ENCODE measurements around the gene TBC1D8.

TBC1D8 gene

DNA sequence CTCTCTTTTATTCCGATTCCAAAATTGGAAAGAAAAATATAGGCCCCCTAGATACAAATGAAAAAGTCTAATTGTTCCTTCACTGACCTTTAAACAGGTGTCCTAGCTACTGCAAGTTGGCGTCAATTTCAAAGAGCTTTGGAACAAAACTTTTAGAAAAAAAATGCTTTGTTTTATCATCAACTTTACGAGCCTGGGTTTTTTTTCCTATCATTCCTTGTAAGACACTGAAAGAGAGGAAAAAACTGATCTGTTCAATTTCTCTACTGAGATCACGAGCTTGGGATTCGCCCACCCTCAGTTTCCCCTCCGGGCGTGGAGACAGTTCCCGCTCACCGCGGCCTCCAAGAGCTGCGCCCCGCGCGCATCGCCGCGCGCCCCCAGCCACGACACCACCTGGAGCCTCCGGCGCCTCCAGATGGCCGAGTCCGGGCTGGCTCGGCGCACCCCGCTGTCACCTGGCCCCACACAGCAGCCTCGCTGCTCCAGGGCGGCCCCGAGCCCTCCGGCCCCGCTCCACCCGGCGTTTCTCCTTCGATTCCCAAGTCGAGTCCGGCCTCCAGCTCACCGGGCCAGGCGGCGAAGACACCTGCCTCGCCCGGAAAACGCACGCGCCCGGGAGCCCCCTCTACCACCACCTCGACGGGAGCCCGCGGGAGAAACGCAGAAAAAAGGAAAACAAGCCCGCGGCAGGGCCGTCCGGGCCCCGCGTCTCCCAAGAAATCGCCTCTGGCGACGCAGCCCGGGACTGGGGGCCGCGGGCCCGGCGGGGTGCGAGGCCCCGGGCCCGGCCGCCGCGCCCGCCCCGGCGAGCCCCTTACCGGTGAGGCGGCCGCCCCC is 656 bp downstream of the TBC1D8 start:
- Mint-ChIP-seq H3K4me1 (ENCODE audit: low read depth) (peaks cover 25% of the 10 kb centered on the region), H3K27me3 (peaks cover 52% of the 10 kb centered on the region)

DNA sequence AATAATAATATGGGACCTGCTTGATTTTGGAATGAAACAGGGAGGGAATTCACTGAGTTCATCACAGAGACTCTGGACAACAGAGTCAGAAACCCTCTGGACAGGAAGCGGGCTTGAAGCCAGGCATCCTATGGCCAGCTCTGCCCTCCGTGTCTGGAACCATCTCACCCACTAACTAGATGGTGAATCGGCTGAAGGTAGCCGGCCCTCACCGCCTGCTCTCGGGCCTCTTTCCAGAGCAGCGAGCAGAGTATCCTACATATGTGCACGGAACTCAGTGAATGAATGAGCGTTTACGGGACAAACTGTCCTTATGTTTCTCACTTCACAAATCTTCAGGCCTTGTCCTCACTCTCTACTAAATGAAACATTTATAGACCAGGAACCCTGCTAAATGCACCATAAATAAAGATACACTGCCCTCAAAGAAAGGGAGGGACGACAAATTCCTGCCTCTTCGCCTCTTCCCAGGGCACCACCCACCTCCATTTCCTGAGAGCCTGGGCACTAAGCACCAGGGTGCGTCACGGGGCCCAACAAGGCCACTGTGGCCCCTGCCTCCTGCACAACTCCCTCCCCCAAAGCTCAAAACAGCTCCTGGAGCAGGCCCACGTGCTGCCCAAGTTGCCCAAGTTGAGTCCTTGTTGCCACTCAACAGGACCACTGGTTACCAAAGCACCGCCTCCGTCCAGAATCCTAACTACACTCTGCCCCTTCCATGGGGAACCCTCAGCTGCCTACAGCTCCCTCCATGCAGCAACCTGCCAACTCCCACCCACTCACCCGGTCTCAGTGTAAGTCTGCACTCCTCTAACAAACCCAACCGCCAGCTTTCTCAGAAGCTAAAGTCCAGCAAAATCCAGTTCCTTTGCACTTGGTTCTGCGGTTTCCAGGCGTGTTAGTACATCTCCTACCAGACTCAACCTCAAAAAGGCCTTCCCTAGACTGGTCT is 1.7 kb downstream of the TBC1D8 start:
- H3K4me1 Mint-ChIP-seq (ENCODE audit: low read depth), result peaks cover 25% of the 10 kb centered on the region
- H3K36me3 Mint-ChIP-seq (ENCODE audit: low read depth), result no peaks in the 10 kb centered on the region
- peak overlapping the region; percentile 72 for H3K4me3 Mint-ChIP-seq
- peak overlapping the region; percentile 23 for H3K27ac Mint-ChIP-seq
- H3K9me3 Mint-ChIP-seq, result no peaks in the 10 kb centered on the region
- peaks cover 59% of the 10 kb centered on the region for H3K27me3 Mint-ChIP-seq

More for the DNA sequence above, 656 bp downstream of the TBC1D8 start:
- Mint-ChIP-seq H3K9me3 (no peaks in the 10 kb centered on the region), H3K36me3 (ENCODE audit: low read depth) (no peaks in the 10 kb centered on the region), H3K27ac (no peak overlapping the region), H3K4me3 (peak overlapping the region; percentile 72)

DNA sequence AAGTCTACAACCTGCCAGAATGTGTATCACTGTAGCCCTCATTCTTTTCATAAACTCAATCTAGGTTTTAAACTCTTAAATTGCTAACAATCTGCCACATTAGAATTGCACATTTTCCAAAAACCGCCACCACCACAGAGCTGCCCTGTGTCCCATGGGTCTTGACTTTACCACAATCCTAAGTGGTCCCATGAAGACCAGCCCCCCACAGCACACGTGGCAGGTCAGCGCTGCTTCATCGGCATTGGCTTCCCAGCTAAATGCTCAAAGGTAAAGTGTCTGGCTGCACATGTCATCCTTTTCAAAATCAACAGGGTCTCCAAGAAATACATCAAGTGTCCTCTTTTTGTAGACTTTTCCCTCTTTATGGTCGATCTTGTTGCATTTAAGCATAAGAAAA is 2.4 kb downstream of the TBC1D8 start:
- no peak overlapping the region for H3K4me3 Mint-ChIP-seq

DNA sequence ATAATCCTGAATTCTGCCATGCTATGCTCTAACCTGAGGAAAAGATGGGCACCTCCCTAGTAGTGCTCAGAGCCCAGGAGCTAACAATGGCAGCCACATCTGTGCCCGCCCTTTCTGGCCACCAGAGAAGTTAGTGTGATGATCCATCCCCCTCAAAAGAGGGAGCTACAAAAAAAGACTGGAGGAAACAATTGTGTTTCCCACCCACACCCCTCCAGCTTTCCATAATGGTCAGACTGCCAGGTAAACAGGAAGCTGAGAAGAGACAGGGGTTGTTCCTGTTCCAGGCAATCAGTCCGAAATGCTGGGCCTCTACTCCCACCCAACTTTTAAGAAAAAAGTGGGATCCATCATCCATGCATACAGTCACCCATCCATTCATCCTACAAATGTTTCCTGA is 3.2 kb downstream of the TBC1D8 start:
- no peaks in the 10 kb centered on the region for H3K36me3 Mint-ChIP-seq (ENCODE audit: low read depth)
- no peak overlapping the region for H3K27ac Mint-ChIP-seq
- peaks cover 62% of the 10 kb centered on the region for H3K27me3 Mint-ChIP-seq
- no peaks in the 10 kb centered on the region for H3K9me3 Mint-ChIP-seq
- peaks cover 25% of the 10 kb centered on the region for H3K4me1 Mint-ChIP-seq (ENCODE audit: low read depth)
- no peak overlapping the region for H3K4me3 Mint-ChIP-seq

More for the DNA sequence above, 2.4 kb downstream of the TBC1D8 start:
- no peak overlapping the region for H3K27ac Mint-ChIP-seq
- H3K4me1 Mint-ChIP-seq (ENCODE audit: low read depth), result peaks cover 25% of the 10 kb centered on the region
- no peaks in the 10 kb centered on the region for H3K36me3 Mint-ChIP-seq (ENCODE audit: low read depth)
- H3K9me3 Mint-ChIP-seq, result no peaks in the 10 kb centered on the region
- H3K27me3 Mint-ChIP-seq, result peaks cover 64% of the 10 kb centered on the region

DNA sequence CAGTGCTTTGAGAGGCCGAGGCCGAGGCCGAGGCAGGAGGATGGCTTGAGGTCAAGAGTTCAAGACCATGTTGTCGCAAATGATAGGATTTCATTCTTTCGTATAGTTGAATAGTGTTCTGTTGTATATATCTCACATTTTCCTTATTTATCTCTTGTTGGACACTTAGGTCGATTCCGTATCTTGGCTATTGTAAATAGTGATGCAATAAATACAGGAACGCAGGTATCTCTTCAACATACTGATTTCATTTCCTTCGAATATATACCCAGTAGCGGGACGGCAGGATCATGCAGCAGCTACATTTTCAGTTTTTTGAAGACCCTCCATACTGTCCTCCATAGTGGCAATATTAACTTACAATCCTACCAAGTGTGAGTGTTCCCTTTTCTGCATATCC is 4.1 kb downstream of the TBC1D8 start:
- Mint-ChIP-seq H3K4me1 (ENCODE audit: low read depth) (peaks cover 18% of the 10 kb centered on the region), H3K9me3 (no peaks in the 10 kb centered on the region), H3K4me3 (no peak overlapping the region), H3K27ac (no peak overlapping the region), H3K27me3 (peaks cover 60% of the 10 kb centered on the region), H3K36me3 (ENCODE audit: low read depth) (no peaks in the 10 kb centered on the region)

DNA sequence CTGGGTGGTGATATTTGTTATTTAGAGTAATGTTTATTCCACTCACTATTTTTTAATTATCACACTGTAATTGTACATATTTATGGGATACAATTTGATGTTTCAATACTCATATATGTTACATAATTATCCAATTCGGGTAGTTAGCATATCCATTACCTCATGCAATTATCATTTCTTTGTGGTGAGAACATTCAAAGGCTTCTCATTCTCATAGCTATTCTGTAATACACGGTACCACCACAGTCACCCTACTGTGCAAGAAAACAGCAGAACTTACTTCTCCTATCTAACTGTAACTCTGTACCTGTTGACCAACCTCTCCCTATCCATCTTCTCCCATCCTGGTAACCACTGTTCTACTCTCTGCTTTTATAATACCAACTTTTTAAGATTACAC is 4.6 kb downstream of the TBC1D8 start:
- Mint-ChIP-seq H3K4me1 (ENCODE audit: low read depth) (peaks cover 13% of the 10 kb centered on the region), H3K27ac (no peak overlapping the region), H3K36me3 (ENCODE audit: low read depth) (no peaks in the 10 kb centered on the region), H3K4me3 (no peak overlapping the region), H3K9me3 (no peaks in the 10 kb centered on the region), H3K27me3 (peaks cover 57% of the 10 kb centered on the region)

DNA sequence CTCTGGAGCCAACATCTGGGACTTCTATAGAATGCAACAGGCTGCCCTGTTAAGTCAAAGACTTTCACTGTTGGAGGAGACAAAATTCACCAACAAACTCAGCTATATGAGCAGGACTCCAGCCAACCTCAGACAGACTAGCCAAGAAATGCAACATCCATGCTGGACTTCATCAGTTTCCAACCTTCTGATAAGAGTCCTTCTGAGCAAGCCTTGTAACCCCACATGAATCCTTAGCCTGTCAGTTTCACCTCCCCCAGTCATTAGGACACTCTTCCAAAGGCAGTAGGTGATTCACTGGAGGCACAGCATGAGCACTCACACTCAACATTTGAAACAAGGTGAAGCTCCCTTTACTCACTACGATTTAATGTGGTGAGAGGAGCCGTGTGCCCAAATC is 5.8 kb downstream of the TBC1D8 start:
- no peaks in the 10 kb centered on the region for H3K36me3 Mint-ChIP-seq (ENCODE audit: low read depth)
- peaks cover 63% of the 10 kb centered on the region for H3K27me3 Mint-ChIP-seq
- H3K4me1 Mint-ChIP-seq (ENCODE audit: low read depth), result peaks cover 11% of the 10 kb centered on the region
- H3K27ac Mint-ChIP-seq, result no peak overlapping the region
- no peak overlapping the region for H3K4me3 Mint-ChIP-seq
- H3K9me3 Mint-ChIP-seq, result no peaks in the 10 kb centered on the region

DNA sequence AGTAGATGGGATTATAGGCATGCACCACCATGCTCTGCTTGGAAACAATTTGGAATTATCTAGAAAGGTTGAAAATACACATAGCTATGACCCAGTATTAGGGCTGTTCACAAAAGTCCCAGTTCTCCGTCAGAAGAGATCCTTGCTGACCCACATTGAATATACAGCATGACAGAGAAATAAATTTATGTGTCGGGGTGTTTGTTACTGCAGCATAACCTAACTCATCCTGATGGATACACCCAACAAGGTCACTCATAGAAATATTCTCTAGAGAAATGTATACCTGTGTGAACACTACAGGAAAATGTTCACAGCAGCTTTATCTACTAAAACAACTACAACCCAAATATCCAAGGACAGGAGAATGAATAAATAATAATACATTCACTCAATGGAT is 9.0 kb downstream of the TBC1D8 start:
- H3K4me3 Mint-ChIP-seq, result no peak overlapping the region
- H3K4me1 Mint-ChIP-seq (ENCODE audit: low read depth), result no peaks in the 10 kb centered on the region
- no peak overlapping the region for H3K27ac Mint-ChIP-seq
- H3K27me3 Mint-ChIP-seq, result peaks cover 52% of the 10 kb centered on the region
- H3K36me3 Mint-ChIP-seq (ENCODE audit: low read depth), result no peaks in the 10 kb centered on the region
- no peaks in the 10 kb centered on the region for H3K9me3 Mint-ChIP-seq

DNA sequence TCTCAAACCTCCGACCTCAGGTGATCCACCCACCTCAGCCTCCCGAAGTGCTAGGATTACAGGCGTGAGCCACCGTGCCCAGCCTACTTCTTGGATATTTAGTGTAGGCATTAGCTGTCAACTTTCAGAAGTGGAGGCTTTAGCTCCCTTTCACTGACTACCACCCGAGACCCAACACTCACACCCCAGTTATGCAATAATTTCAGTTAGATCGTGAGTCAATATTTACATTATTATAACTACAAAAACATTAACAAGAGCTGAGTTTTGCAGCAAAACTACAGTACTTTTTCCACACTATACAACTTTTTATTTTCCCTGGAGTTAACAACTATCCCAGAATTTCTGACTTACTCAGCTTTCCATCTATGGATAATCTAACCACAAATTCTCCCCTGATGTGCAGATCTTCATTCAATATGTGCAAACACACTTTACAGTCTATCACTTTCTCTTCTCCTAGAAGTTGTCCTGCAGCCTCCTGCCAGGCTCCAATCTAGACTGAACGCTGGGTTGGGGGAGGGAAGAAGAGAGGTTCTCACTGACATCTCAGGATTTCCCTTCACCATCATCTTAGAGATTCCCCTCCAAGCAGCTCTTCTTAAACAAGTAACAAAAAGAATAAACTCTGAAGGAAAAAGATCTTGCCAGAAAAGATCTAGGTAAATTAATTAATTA is 10.1 kb downstream of the TBC1D8 start:
- H3K4me3 Mint-ChIP-seq, result no peak overlapping the region
- H3K27ac Mint-ChIP-seq, result no peak overlapping the region
- H3K9me3 Mint-ChIP-seq, result no peaks in the 10 kb centered on the region
- peaks cover 47% of the 10 kb centered on the region for H3K27me3 Mint-ChIP-seq
- H3K36me3 Mint-ChIP-seq (ENCODE audit: low read depth), result no peaks in the 10 kb centered on the region
- no peaks in the 10 kb centered on the region for H3K4me1 Mint-ChIP-seq (ENCODE audit: low read depth)

DNA sequence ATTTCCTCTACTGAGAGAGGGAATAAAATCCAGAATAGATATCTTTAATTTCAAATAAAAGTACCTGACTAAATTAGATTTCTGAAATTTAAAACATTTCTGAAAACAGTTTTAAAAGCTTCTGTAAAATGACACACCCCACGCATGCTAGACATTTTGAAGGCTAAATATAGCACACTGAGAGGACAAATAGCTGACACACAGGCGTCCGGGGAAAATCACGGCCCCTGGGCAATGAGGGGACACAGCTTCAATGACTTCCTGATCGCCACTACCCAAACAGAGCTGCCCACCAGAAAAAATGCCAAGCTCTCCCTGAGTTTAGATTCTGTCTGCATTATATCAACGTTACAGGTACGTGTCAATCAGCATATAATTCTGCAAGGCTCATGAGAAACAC is 10.9 kb downstream of the TBC1D8 start:
- peaks cover 40% of the 10 kb centered on the region for H3K27me3 Mint-ChIP-seq
- no peaks in the 10 kb centered on the region for H3K36me3 Mint-ChIP-seq (ENCODE audit: low read depth)
- H3K4me3 Mint-ChIP-seq, result no peak overlapping the region
- no peak overlapping the region for H3K27ac Mint-ChIP-seq
- H3K9me3 Mint-ChIP-seq, result no peaks in the 10 kb centered on the region
- H3K4me1 Mint-ChIP-seq (ENCODE audit: low read depth), result no peaks in the 10 kb centered on the region

DNA sequence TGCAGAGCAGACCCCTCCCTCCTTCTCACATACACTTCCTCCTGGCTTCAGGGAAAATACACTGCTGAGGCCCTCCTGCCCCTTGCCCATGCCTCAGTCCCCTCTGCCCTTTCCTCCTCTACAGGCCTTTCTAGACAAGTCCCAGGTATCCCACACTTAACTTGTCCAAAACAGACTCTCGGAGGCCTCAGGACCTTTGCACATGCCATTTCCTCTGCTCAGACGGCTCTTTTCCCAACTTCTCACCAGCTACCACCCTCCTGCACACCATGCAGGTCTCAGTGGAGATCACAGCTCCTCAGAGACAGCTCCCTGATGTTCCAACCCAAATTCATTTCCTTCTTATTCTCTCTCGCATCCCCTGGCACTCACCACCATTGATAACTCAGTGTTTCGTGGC is 11.7 kb downstream of the TBC1D8 start:
- peaks cover 35% of the 10 kb centered on the region for H3K27me3 Mint-ChIP-seq
- no peak overlapping the region for H3K27ac Mint-ChIP-seq
- H3K36me3 Mint-ChIP-seq (ENCODE audit: low read depth), result no peaks in the 10 kb centered on the region
- H3K4me1 Mint-ChIP-seq (ENCODE audit: low read depth), result no peaks in the 10 kb centered on the region
- no peaks in the 10 kb centered on the region for H3K9me3 Mint-ChIP-seq
- H3K4me3 Mint-ChIP-seq, result no peak overlapping the region

DNA sequence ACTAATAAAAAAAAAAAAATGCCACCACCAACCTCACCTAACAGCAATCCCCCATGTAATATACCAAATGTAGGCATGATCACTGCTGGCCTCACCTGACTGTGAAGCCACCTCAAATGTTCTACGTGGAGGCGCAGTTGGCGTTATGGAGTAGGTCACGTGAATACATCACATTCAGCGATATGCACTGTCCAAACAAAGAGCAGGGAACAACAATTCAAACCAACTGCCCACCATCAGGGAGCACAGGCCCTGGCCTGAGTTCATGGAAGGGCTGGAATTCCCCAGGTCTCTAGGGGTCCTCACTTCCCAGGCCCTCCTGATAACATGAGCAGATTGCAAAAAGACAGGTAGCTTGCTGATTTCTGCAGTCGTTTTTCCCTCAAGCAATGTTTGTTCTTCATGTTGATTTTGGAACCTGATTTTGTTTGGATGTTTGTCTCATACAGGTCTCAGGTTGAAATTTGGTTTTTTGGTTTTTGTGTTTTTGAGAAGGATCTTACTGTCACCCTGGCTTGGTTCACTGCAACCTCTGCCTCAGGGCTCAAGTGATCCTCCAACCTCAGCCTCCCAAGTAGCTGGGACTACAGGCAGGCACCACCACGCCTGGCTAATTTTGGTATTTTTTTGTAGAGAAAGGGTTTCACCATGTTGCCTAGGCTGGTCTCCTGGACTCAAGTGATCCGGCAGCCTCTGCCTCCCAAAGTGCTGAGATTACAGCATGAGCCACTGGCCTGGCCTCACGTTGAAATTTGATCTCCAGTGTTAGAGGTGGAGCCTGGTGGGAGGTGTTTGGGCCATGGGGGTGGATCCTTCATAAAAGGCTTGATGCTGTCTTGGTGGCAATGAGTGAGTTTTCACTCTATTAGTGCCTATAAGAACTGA is 15.5 kb downstream of the TBC1D8 start:
- Mint-ChIP-seq H3K4me3 (no peak overlapping the region), H3K36me3 (ENCODE audit: low read depth) (no peaks in the 10 kb centered on the region), H3K4me1 (ENCODE audit: low read depth) (no peaks in the 10 kb centered on the region), H3K27me3 (peaks cover 12% of the 10 kb centered on the region), H3K27ac (no peak overlapping the region), H3K9me3 (no peaks in the 10 kb centered on the region)

DNA sequence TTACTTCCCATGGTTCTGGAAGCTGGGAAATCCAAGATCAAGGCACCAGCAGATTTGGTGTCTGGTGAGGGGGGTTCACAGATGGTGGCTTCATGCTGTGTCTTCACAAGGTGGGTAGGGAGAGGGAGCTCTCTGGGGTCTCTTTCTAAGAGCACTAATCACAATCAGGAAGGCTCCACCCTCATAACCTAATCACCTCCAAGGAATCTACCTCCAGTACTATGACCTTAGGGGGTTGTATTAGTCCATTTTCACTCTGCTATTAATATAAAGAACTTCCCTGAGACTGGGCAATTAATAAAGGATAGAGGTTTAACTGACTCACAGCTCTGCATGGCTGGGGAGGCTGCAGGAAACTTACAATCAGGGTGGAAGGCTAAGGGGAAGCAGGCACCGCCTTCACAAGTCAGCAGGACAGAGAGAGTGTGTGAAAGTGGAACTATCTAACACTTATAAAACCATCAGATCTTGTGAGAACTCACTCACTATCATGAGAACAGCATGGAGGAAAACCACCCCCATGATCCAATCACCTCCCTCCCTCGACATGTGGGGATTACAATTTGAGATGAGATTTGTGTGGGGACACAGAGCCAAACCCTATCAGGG is 17.6 kb downstream of the TBC1D8 start:
- Mint-ChIP-seq H3K4me1 (ENCODE audit: low read depth) (no peaks in the 10 kb centered on the region), H3K9me3 (no peaks in the 10 kb centered on the region), H3K4me3 (no peak overlapping the region), H3K27me3 (no peaks in the 10 kb centered on the region), H3K27ac (no peak overlapping the region), H3K36me3 (ENCODE audit: low read depth) (no peaks in the 10 kb centered on the region)

DNA sequence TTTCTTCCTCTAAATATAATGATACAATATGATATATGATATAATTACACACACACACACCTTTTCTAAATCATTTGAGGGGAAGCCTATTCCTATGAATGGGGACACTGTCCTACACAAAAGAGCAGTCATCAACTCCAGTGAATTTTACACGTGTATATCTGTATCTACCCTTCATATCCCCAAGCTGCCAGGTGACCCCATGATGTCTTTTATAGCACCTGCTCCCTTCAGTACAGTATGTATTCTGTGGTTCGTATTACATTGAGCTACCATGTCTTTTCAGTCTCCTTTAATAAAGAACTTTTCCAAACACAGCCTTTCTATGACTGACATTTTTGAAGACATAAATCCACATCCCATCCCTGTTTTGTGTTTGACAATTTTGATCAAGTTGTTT is 19.0 kb downstream of the TBC1D8 start:
- Mint-ChIP-seq H3K36me3 (ENCODE audit: low read depth) (no peaks in the 10 kb centered on the region), H3K4me3 (no peak overlapping the region), H3K4me1 (ENCODE audit: low read depth) (no peaks in the 10 kb centered on the region), H3K27me3 (no peaks in the 10 kb centered on the region), H3K27ac (no peak overlapping the region), H3K9me3 (no peaks in the 10 kb centered on the region)
